HG03575 (cell line): ENCODE data around the gene MYO16.
"Not testable (repeated sequence)": the region's sequence is repeated elsewhere in the genome, so short reads cannot be mapped to it uniquely, and the experiment has no call there.

Source experiments
- ATAC-seq: cut with Tn5 transposase; IDR thresholded peaks from one replicate; pipeline ENCODE4 v1.9.1; 2021; ENCODE audit not compliant: unreplicated experiment, insufficient number of reproducible peaks, low FRiP score; ENCODE audit errors: extremely low read depth

Gene MYO16

DNA sequence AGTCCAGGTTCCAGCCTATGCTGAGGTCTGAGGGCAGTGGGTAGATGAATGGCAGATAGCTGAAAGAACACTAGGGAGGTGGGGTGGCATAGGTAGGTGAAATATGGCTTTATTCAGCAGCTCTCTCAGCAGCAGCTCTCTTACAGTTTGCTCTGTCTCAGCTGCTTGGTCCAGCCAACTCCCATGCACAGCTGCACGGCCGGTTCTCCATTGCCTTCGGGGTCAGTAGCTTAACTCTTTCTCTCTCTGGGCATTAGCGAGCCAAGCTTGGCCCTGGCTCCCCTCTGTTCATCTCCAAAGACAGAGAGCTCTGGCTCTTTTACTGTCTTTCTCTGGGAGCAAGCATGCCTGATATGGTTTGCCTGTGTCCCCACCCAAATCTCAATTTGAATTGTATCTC lies 151.9 kb downstream of the MYO16 start:
- ATAC-seq: no peak

DNA sequence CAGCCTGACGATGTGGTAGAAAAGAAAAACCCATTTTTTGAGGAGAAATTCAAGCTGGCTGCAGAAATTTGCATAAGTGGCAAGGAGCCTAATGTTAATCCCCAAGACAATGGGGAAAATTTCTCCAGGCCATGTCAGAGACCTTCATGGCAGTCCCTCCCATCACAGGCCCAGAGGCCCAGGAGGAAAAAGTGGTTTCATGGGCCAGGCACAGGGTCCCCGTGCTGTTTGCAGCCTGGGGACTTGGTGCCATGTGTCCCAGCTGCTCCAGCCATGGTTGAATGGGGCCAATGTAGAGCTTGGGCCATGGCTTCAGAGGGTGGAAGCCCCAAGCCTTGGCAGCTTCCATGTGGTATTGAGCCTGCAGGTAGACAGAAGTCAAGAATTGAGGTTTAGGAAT lies 153.1 kb downstream of the MYO16 start:
- not testable (repeated sequence) for ATAC-seq

DNA sequence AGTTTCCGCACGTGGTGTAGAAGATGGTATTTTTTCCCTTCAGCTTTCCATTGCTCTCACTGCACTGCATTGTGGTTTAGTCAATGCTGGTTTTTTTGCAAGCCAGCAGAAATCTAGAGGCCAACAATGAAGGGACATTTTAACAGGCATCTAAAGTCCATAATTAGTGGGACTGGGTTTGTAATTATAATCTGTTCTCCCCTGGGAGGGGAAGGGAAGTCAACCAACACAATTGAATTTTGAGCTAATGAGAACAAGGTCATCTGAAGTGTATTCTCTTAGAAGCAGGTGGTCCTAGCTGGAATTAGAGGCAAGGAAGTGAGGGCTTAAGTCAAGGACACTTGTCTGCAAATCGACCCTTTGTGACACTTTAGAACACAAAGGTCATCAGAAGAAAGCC lies 156.4 kb downstream of the MYO16 start:
- no peak for ATAC-seq

DNA sequence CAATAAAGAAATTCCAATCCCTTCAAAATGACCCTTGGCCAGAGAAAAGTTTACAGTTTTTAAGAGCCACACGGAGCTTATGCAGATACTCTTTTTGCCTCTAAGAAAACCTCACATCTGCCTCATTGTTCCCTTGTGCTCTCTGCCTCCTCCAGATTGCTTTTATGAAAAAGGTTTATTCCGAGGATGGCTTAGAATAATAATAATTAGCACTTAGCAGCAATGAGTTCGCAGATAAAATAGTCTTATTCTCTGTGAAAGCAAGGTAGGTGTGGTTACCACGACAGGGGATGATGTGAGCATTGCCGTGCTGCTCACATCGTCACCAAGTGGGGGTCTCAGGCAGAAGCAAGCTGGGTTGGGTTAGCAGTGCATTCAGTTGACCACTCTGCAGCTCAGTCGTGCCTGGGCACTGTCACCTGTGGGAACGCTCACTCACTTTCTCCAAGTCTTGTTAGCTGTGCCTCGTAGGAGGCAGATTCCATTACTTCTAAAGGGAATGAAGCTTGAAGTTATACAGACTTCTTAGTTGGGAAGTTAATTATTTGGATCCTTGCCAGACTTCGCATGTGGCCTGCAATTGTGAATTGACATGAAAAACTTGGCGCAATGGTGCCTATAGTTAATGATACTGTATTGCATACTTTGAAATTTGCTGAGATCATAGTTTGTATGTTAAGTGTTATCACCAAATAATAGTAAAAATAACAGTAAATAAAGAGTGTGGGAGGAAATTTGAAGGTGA lies 157.2 kb downstream of the MYO16 start:
- no peak for ATAC-seq

DNA sequence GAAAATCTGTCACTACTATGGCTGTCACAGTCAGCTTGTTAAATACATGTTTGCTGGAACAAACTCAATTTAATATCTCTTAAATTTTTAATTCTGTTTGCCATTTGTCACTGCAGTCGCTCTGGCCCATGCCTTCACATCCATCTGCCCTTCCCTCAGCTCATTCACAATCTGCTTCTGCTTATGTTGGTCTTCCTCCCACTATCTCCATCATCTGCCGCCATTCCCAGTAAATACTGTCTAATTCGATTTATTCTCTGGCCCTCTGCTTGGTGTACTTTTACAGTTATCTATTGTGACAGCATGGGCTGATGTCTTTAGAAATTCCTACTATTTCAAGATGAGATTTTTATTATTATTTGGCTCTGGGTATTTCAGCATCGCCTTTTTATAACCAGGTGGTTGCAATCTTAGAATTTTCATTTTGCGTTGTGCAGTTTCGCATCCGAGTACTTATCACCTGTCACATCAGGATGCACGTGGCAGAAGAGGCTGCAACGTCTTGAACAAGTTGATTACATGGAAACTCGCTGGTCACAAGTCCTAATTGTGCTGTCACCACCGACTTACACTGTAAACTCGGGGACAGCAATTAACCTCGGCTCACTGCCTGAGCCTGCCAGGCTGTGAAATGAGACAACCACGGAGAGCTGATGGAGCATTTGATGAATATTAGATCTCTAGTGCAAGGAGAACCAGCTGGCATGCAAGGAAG lies 158.4 kb downstream of the MYO16 start:
- no peak for ATAC-seq

DNA sequence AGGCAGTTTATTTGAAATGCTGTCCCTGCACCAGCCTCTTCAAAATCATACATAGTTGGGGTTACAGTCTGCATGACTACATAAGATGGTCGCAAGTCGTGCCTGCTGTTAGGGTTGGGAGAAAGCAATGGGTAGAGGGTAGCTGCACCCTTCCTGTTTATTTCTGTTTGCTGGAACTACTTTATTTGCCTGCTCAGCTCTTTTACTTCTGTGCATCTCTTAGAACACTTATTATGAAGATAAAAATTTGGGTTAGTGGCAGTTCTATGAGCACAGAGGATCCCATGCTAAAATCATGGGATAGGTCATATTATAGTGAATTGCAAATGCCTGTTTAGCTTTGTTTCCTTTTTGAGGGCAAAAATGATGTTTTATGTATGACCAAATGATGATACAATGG lies 160.1 kb downstream of the MYO16 start:
- ATAC-seq: no peak

DNA sequence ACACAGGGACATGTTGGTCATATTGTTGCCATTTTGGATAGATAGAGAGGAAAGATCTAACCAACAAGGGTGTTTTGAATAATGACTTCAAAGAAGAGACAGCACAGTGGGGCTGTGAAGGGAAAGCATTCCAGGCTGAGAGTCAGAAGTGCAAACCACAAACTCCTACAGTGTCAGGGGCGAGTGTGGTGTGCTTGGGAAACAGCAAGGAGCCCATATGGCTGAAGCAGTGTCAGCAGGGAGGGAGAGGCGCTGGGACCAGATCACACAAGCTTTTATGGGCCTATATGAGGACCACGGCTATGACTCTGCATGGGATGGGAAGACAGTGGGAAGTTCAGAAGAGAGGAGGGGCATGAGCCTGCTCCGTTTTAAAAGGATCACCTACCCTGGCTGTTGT lies 166.4 kb downstream of the MYO16 start:
- ATAC-seq: no peak

DNA sequence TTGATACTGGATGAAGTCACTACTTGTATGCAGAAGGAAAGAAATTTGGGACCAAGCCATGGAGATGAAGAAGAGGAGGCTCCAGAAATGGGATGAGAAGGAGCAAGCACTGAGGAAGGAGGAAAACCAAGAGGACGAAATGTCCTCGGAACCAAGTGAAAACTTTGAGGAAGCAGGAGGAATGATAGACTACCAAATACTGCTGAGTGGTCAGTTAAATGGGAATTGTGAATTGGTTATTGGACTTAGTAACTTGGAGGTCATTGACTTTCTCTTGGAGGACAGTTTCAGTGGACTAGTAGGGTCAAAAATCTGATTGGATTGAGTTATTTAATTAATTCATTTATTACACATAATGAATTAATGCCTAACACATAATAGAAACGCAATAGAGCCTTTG lies 167.9 kb downstream of the MYO16 start:
- no peak for ATAC-seq

DNA sequence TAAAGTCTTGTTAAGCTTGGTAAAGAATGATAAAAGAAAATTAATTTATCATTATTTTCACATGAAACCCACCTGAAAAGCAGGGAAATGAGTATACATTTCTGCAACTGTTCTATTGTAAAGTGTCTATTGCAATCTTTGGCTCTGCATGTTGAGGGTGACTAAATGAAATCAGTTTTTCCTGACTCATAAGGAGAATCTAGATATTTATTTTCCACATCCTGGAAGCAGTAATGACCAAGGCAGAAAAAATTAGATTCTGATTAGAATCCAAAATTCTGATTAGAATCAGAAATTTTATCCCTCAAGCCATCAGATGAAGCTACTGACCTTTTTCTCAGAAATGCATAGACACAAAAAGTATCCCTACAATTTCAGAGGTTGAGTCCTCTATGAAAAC lies 178.4 kb downstream of the MYO16 start:
- no peak for ATAC-seq

DNA sequence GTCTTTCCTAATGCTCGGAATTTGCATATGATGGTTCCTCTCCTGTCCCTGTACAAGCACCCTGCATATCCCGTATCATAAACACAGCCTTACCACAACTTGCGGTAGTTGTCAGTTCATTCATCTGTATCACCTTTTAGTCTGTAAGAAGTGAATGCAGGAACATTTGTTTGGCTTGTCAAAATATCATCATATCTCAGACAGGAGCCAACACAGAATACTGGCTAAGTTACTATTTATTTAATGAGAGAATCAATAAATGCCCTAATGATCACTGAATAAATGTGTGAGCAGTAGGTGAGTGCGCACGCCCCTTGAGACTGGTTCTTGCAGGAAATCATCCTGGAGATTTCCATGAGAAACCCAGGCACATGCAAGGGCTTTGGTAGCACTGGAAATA lies 182.8 kb downstream of the MYO16 start:
- ATAC-seq: no peak

DNA sequence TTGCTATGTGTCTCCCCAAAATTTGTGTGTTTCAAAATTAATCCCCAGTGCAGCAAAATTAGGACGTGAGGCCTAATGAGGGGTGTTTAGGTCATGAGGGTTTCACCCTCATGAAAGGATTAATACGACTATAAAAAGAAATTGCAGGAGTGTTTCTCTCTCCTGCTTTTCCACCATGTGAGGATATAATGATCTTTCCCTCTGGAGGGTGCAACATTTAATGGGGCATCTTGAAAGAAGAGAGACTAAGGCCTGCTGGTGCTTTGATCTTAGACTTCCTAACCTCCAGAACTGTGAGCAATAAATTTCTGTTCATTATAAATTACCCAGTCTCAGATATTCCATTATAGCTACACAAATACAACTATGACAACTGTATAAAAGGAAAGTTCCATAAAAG lies 183.2 kb downstream of the MYO16 start:
- no peak for ATAC-seq

DNA sequence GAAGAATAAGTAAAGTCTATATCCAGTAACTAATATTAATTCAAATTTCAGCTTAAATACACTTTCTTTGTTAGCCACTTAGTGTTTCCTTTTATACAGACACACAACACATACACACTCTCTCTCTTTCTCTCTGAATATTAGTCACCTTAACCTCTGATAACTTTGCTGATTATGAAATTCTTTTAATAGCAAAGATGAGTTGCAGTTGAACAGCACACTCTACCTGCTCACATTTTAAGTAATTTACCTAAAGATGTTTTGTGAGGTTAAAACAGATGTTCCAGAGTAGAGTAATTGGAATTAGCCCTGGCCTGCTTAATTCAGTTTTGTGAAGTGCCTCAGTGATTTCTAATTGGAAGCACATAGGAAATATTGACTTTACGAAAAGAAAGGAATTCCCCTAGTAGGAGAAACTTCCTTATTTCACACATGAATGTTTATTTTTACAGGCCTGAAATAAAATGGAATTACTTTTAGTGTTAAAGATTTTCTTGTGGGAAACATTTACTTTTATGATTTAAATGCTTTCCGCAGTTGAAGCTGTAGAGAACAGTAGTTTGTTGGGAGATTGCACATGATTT lies 184.3 kb downstream of the MYO16 start:
- no peak for ATAC-seq

DNA sequence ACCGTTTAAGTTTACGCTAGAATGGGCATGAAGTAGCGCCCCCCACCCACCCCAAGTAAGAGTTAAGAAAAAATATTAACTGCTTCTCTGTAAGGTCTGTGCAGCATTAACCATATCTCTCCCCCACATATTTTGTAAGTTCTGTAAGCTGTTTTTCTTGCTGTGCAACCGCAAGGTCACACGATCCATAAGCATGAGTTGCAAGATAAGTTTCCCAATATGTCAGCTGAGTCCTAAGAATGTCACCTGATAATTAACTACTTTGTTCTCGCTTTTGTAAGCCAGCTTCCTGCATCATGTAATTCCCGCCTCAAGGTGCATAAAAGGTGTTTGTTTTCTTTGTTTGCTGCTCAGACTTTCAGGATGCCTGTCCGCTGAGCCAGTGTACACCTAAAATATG lies 187.0 kb downstream of the MYO16 start:
- no peak for ATAC-seq

DNA sequence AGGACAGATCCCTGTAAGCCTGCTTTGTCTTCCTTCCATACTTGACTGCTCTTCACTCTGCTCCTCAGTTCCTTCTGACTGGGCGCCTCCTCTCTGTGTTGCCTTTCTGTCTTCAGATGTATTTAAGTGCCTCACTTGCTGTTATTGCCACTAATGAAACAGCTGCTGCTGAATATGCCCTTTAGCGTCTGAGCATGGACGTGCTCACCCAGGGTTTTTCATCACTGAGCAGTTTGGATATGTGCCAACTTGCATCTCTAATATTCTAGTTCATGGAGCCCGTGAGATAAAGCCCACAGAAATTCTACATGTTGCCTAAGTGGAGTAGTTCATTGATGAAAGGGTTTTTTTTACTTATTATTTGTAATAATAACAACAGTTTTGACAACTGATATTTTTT lies 198.2 kb downstream of the MYO16 start:
- ATAC-seq: no peak

DNA sequence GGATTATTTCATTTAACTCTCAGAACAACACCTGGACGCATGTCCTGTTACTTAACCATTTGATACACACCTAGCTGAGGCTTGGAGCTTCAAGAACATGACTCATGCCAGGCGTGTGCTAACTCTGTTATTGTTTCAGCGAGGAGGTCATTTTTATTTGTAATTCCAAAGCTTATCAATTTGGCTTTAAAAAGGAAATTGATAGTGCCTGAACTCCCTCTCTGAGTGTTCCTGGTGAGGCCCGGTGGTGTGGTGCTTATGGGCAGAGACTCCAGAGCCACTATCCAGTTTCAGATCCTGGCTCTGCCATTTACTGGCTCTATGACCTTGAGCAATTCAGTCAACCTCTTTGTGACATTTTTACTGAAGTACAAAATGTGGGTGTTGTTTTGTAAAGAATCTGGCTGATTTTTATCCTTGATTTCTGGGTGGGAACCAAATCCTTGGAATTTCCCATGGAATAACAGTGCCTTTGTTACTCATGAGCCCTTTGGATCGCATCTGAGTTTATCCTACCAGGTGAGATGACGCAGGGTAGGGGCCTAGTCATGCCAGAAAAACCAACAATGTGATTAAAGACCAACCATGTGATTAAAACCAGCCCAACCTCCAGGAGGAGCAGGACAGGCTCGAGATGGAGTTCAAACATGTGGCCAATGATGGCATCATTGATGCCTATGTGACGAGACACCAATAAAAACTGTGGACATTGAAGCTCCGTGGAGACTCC lies 198.8 kb downstream of the MYO16 start:
- no peak for ATAC-seq

DNA sequence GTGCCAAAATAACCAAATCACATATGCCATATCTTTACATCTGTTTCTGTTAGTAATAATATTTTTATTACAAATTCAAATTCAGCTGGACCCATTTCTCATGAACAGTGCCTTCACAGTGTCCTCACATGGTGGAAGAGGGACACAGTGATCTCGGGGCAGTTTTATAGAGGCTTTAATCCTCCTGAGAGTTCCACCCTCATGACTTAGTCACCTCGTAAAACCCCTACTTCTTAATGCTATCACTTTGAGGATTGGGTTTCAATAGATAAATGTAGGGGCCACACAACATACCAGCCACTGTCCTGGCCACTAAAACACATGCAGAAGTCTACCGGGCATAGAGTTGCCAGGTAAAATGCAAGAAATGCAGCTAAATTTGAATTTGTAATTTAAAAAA lies 201.5 kb downstream of the MYO16 start:
- ATAC-seq: no peak

DNA sequence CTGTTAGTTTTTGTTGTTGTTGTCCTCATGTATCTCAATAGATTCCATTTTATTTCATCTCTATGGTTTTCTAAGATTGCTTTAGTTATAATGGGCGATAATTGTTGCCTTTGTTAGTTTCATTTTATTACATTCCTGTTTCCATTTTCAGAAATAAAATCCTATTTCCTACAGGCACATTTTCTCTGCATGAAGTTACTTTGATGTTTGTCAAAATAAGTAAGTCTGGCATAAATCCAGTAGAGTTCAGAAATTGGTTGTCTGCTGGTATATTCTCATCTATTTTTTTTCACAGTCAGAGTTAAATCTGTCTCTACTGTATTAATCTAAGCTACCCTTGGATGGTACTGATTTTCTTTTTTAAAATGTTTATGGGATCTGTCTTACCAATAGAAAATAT lies 204.1 kb downstream of the MYO16 start:
- no peak for ATAC-seq

DNA sequence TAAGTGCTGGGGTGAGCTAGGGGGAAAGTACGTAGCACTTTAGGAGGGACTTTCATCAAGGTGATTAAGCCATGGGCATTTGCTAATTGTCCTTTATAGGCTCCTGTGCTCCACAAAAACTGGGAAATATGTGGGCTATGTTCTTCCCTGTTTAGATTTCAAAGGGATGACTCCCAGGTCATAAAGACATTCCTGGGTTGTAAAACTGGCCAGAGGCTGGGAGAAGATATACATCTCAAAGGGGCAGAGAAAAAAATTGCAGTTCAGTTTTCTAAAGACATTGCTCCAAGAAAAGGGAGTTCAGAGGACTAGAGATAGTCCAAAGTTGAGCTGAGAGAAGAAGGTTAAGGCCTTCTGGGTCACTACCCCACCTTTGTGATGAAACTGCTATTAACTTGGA lies 204.8 kb downstream of the MYO16 start:
- no peak for ATAC-seq

DNA sequence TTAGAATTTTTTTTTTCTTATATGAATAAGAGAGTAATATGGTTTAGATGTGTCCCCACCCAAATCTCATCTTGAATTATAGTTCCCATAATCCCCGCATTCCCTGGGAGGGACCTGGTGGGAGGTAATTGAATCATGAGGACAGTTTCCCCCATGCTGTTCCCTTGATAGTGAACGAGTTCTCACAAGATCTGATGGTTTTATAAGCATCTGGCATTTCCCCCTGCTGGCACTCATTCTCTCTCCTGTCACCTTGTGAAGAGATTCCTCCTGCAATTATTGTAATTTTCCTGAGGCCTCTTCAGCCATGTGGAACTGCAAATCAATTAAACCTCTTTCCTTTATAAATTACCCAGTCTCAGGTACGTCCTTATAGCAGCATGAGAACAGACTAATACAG lies 205.7 kb downstream of the MYO16 start:
- no peak for ATAC-seq

DNA sequence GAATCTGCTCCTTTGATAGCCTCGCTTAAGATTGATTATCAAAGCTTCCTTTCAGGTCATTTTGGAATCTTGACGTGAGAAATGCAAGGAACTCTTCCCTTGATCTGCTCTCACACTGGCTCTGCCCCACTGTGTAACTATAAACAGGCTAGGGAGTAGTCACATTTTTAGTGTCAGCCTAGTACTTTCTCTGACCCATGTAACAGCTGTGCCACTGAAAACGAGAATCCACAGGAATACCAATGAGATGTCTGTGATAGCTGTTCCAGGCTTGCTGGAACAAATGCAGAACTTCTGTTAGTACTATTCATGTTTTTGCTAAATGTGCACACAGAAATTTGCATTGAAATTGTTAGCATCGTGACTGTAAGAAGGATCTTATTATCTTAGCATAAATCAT lies 221.3 kb downstream of the MYO16 start:
- ATAC-seq: no peak
